Esophagus muscularis mucosa (tissue), 4 donors: ENCODE results near the gene BTD.

Experiments used
- CTCF ChIP-seq, 3 experiments: fragments of 200-600 bp in 2 of 3; fragments of 450-650 bp in 1 of 3; sonication (generic) in 2 of 3; IDR thresholded peaks; one replicate each; pipeline ENCODE4 v1.5.1; 2017 to 2019; ENCODE audit warnings: antibody characterized with exemption in 3 of 3, mild to moderate bottlenecking in 2 of 3, moderate library complexity in 1 of 3
- EP300 ChIP-seq: sonication (generic); formaldehyde crosslinking; IDR thresholded peaks from one replicate; pipeline ENCODE4 v1.6.1; 2017; ENCODE audit warnings: antibody characterized with exemption
- POLR2A ChIP-seq: fragments of 450-650 bp; IDR thresholded peaks from one replicate; pipeline ENCODE4 v1.6.1; 2017; ENCODE audit warnings: antibody characterized with exemption, moderate library complexity, mild to moderate bottlenecking, low read depth

GRCh38 chr3:15558581-15558980 is 43.0 kb upstream of the BTD start:
- TF ChIP-seq CTCF (IDR thresholded peaks at IDR 0.05) (no peak), EP300 (no peak), POLR2A (no peak)
